NT2/D1 (cell line): ENCODE measurements around the gene ARID1B.

Experiments used
- SUZ12 ChIP-seq: IDR thresholded peaks from 2 replicates; pipeline ENCODE4 v1.6.1; 2011; ENCODE audit not compliant: insufficient read length, insufficient read depth; ENCODE audit errors: extremely low read depth
- YY1 ChIP-seq: IDR thresholded peaks from 2 replicates; pipeline ENCODE4 v1.6.1; 2011; ENCODE audit not compliant: insufficient read length, insufficient read depth
- ZNF274 ChIP-seq: IDR thresholded peaks from 2 replicates; pipeline ENCODE4 v1.6.1; 2011; ENCODE audit warnings: mild to moderate bottlenecking, low read depth, low read length

DNA sequence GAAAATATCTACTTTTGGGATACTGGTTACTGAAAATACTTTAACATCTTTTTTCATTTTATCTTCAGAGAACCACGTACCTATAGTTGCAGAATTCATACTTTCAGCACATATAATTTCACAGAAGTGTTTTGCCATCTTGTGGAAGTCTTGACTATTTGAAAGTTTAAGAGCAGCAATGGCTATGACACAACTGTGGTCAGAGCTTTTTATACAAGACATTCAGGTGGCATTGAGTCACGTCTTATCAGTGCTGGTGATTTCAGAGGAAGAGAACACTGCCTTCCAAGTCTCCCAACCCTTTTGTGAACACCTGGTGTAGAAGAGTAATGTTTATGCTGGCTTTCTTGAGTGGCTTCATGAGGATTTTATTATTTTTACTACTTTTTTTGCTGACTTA lies 171.6 kb downstream of the ARID1B start:
- TF ChIP-seq YY1 (no peak), ZNF274 (no peak), SUZ12 (no peak)
